Erythroblast (primary cell): ENCODE data around the gene C10orf62.
"Not testable (repeated sequence)": the region's sequence is repeated elsewhere in the genome, so short reads cannot be mapped to it uniquely, and the experiment has no call there.

Experiments
- GATA1 ChIP-seq: IDR thresholded peaks from 2 replicates; pipeline ENCODE4 v1.6.1; 2011; ENCODE audit warnings: low read depth, mild to moderate bottlenecking, control low read depth, low read length, moderate library complexity
- POLR2A ChIP-seq: IDR thresholded peaks from 2 replicates; pipeline ENCODE4 v1.6.1; 2011; ENCODE audit warnings: mild to moderate bottlenecking, low read length

- TF ChIP-seq POLR2A, GATA1: not testable (repeated sequence)
These were observed 35.2 kb upstream of the C10orf62 start for GRCh38 chr10:97554336-97554735.
